Mesothelial cell of epicardium (in vitro differentiated cells): Measurements from ENCODE around the gene ADO. TPM values are rescaled to one million over a fixed set of nuclear protein-coding genes. Genes with fewer than 3 reads are reported as not detected.

Experiments used
- DNase-seq, 2 experiments: peaks; one replicate each; pipeline ENCODE4 v3.0.0; 2021; ENCODE audit warnings: low spot score in 2 of 2; ENCODE audit not compliant: unreplicated experiment in 2 of 2
- H3K27ac Mint-ChIP-seq: 2 replicates; pipeline ENCODE4 v1.8.0; 2021; ENCODE audit warnings: mixed read lengths
- H3K27me3 Mint-ChIP-seq: 2 replicates; pipeline ENCODE4 v1.8.0; 2021; ENCODE audit warnings: low read depth, mixed read lengths
- H3K36me3 Mint-ChIP-seq: 2 replicates; pipeline ENCODE4 v1.8.0; 2021; ENCODE audit warnings: mixed read lengths
- H3K4me1 Mint-ChIP-seq: 2 replicates; pipeline ENCODE4 v1.8.0; 2021; ENCODE audit warnings: mixed read lengths
- H3K4me3 Mint-ChIP-seq: 2 replicates; pipeline ENCODE4 v1.8.0; 2021; ENCODE audit warnings: mild to moderate bottlenecking, moderate library complexity, mixed read lengths
- H3K9me3 Mint-ChIP-seq: 2 replicates; pipeline ENCODE4 v1.8.0; 2021; ENCODE audit warnings: mixed read lengths
- total RNA-seq: library from RNA; stranded (reverse); gene quantifications from 3 replicates; pipeline ENCODE4 v1.2.1, GENCODE V29; 2021
- TF ChIP-seq, protein P1 (sequence below): fragments of 200-600 bp; sonication (generic); IDR thresholded peaks from one replicate; pipeline ENCODE4 v1.5.0; 2021; ENCODE audit warnings: antibody characterized with exemption; ENCODE audit not compliant: unreplicated experiment

Gene ADO
- total RNA-seq: 20.1 to 21.0 TPM (median 20.3 TPM) in 3 replicates

- DNase-seq: peak; percentile 73 to 87
- H3K36me3 Mint-ChIP-seq: no peaks in the 10 kb centered on the region
- peak within 1 kb of the TSS; percentile 99 for H3K27ac Mint-ChIP-seq
- no peaks in the 10 kb centered on the region for H3K9me3 Mint-ChIP-seq
- TF ChIP-seq, protein P1, sequence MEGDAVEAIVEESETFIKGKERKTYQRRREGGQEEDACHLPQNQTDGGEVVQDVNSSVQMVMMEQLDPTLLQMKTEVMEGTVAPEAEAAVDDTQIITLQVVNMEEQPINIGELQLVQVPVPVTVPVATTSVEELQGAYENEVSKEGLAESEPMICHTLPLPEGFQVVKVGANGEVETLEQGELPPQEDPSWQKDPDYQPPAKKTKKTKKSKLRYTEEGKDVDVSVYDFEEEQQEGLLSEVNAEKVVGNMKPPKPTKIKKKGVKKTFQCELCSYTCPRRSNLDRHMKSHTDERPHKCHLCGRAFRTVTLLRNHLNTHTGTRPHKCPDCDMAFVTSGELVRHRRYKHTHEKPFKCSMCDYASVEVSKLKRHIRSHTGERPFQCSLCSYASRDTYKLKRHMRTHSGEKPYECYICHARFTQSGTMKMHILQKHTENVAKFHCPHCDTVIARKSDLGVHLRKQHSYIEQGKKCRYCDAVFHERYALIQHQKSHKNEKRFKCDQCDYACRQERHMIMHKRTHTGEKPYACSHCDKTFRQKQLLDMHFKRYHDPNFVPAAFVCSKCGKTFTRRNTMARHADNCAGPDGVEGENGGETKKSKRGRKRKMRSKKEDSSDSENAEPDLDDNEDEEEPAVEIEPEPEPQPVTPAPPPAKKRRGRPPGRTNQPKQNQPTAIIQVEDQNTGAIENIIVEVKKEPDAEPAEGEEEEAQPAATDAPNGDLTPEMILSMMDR: no peak
- H3K4me3 Mint-ChIP-seq: peak within 1 kb of the TSS; percentile 90
- peaks cover 10% of the 10 kb centered on the region for H3K27me3 Mint-ChIP-seq
- peaks cover 34% of the 10 kb centered on the region for H3K4me1 Mint-ChIP-seq
Observed at GRCh38 chr10:62804356-62805230, at the start of gene ADO. ADO (plus strand) TSS chr10:62804720; CDS start chr10:62805060, 340 bp downstream.

GRCh38 chr10:62754963-62755362 lies 49.6 kb upstream of the ADO start:
- Mint-ChIP-seq H3K9me3 (no peaks in the 10 kb centered on the region), H3K4me1 (no peaks in the 10 kb centered on the region), H3K27me3 (peaks cover 35% of the 10 kb centered on the region), H3K27ac (no peak overlapping the region), H3K36me3 (no peaks in the 10 kb centered on the region), H3K4me3 (no peak overlapping the region)
- no peak for DNase-seq
- TF ChIP-seq, protein P1: no peak

DNA sequence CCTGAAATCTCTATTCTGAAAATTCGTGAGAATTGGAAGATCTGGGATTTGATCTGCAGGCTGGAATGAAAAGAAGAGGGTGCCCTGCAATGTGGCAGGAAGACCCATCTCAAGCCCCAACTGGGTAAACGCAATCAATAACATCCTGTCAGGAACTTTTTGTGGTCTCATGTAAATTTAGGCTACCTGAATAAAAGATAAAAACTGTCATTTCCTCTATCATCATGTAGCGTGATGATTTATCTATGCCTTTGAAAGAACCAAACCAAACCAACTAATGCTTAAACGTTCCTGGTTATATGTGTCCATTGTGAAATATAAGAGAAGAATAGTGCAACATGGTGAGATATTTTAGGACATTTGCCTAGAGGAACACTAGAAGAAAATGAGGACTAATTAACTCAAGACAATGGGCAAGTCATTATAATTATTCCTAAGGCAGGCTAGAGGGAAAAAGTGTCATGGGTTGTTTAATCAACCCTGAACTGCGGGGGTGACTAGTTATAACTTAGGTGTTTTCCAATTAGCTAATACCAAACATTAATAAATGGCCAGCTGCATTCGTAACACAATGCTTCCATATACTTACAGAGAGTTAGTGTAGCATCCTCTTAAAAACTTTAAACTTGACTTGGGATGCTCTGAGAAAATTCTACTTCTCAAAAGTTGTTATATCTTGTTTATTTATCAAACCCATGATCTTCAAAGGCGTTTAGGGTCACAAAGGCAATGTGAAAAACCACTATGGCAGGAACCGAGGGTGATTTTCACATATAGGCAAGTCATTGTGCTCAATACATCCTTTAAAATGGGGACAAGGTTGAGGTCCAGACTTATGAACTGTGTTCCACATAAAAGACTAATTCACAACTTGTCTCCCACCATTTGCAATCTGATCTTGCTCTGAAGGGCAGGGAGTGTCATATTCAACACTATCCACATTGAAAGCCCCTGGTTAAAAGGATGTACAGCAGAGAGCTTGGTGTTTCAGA lies 48.6 kb upstream of the ADO start:
- Mint-ChIP-seq H3K27me3 (peaks cover 35% of the 10 kb centered on the region), H3K36me3 (no peaks in the 10 kb centered on the region), H3K4me3 (no peak overlapping the region), H3K27ac (no peak overlapping the region), H3K4me1 (no peaks in the 10 kb centered on the region), H3K9me3 (no peaks in the 10 kb centered on the region)
- DNase-seq: no peak
- TF ChIP-seq, protein P1: no peak

GRCh38 chr10:62759599-62760175 lies 44.8 kb upstream of the ADO start:
- H3K27ac Mint-ChIP-seq: no peak overlapping the region
- H3K4me3 Mint-ChIP-seq: no peak overlapping the region
- peaks cover 15% of the 10 kb centered on the region for H3K27me3 Mint-ChIP-seq
- TF ChIP-seq, protein P1: no peak
- no peak for DNase-seq
- no peaks in the 10 kb centered on the region for H3K4me1 Mint-ChIP-seq
- H3K9me3 Mint-ChIP-seq: no peaks in the 10 kb centered on the region
- no peaks in the 10 kb centered on the region for H3K36me3 Mint-ChIP-seq

DNA sequence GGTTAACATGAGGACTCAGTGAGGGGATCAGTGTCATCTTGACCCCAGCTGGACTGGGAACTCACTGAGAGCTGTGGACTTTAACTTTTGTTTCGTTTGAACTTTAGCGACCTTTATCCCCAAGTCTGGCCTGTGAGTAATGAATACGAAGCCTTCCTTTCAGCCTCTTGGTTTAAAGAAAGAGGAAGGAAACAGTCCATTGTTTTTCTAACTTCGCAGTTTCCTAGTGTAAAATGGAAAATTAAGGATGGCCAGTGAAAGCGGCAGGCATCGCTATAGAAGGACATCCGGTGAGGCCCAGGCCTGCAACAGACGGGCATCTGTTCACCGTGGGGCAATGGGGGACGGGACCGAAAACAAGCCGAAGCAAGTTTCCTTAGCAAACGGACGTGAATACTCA lies 44.1 kb upstream of the ADO start:
- H3K36me3 Mint-ChIP-seq: no peaks in the 10 kb centered on the region
- H3K4me3 Mint-ChIP-seq: no peak overlapping the region
- H3K27ac Mint-ChIP-seq: no peak overlapping the region
- H3K4me1 Mint-ChIP-seq: no peaks in the 10 kb centered on the region
- no peak for DNase-seq
- TF ChIP-seq, protein P1: no peak
- H3K27me3 Mint-ChIP-seq: peaks cover 9% of the 10 kb centered on the region
- H3K9me3 Mint-ChIP-seq: no peaks in the 10 kb centered on the region
